CD4-positive, alpha-beta T cell treated with Interleukin-17A for 4 hours (primary cell): ENCODE measurements around the gene KCNQ1.

Experiments used
- DNase-seq: peaks from one replicate; pipeline ENCODE4 v3.0.0-alpha.2; 2020; ENCODE audit warnings: mixed read lengths

KCNQ1 gene

GRCh38 chr11:2760196-2760871 lies 315.5 kb downstream of the KCNQ1 start:
- no peak for DNase-seq

- DNase-seq, result no peak
Measured at GRCh38 chr11:2761131-2762030, 316.6 kb downstream of the KCNQ1 start.

- DNase-seq, result no peak
Measured at GRCh38 chr11:2762031-2762380, 317.2 kb downstream of the KCNQ1 start.

- no peak for DNase-seq
Measured at GRCh38 chr11:2762451-2762850, 317.6 kb downstream of the KCNQ1 start.

GRCh38 chr11:2763984-2764383 lies 319.2 kb downstream of the KCNQ1 start:
- no peak for DNase-seq

- no peak for DNase-seq
Measured at GRCh38 chr11:2765491-2765890, 320.7 kb downstream of the KCNQ1 start.

GRCh38 chr11:2766166-2766565 lies 321.4 kb downstream of the KCNQ1 start:
- no peak for DNase-seq

GRCh38 chr11:2767071-2767470 lies 322.3 kb downstream of the KCNQ1 start:
- no peak for DNase-seq

GRCh38 chr11:2767801-2768200 lies 323.0 kb downstream of the KCNQ1 start:
- DNase-seq, result no peak

GRCh38 chr11:2768471-2769408 lies 323.9 kb downstream of the KCNQ1 start:
- DNase-seq, result no peak

GRCh38 chr11:2769409-2770095 lies 324.7 kb downstream of the KCNQ1 start:
- DNase-seq, result no peak

GRCh38 chr11:2770096-2770751 lies 325.4 kb downstream of the KCNQ1 start:
- no peak for DNase-seq

- DNase-seq, result no peak
Measured at GRCh38 chr11:2770761-2771301, 326.0 kb downstream of the KCNQ1 start.

GRCh38 chr11:2771758-2772466 lies 327.1 kb downstream of the KCNQ1 start:
- DNase-seq, result no peak

- DNase-seq, result no peak
Measured at GRCh38 chr11:2772544-2773031, 327.8 kb downstream of the KCNQ1 start.

GRCh38 chr11:2774173-2775082 lies 329.6 kb downstream of the KCNQ1 start:
- no peak for DNase-seq

GRCh38 chr11:2775083-2775625 lies 330.3 kb downstream of the KCNQ1 start:
- no peak for DNase-seq

GRCh38 chr11:2775626-2776350 lies 331.0 kb downstream of the KCNQ1 start:
- no peak for DNase-seq
